ENCODE results near the gene RPL19.
A peak's percentile ranks its signal among the peaks of the same experiment; 100 is the strongest.
"Not testable (repeated sequence)": the region's sequence is repeated elsewhere in the genome, so short reads cannot be mapped to it uniquely, and the experiment has no call there.

Gene RPL19

GRCh38 chr17:39244016-39244599 is 44.0 kb downstream of the RPL19 start:
- DNase-seq (ENCODE audit: low spot score) (no peak), FAIRE-seq (no peak)

- FAIRE-seq = peak; percentile 87
- peak; percentile 81 for DNase-seq (ENCODE audit: low spot score)
Measured at GRCh38 chr17:39244600-39245570, 44.8 kb downstream of the RPL19 start.

GRCh38 chr17:39246274-39246673 is 46.2 kb downstream of the RPL19 start:
- no peak for FAIRE-seq

GRCh38 chr17:39250076-39250475 is 50.0 kb downstream of the RPL19 start:
- FAIRE-seq; DNase-seq (ENCODE audit: low spot score): not testable (repeated sequence)

More at GRCh38 chr17:39246274-39246673, 46.2 kb downstream of the RPL19 start:
- no peak for DNase-seq (ENCODE audit: low spot score)

GRCh38 chr17:39251997-39252396 is 51.9 kb downstream of the RPL19 start:
- no peak for DNase-seq (ENCODE audit: low spot score)
- no peak for FAIRE-seq

- DNase-seq (ENCODE audit: low spot score) (no peak), FAIRE-seq (no peak)
Measured at GRCh38 chr17:39252788-39253460, 52.8 kb downstream of the RPL19 start.
